DOHH2 (cell line): ENCODE results near the gene ANO6.

ENCODE experiments used
- EZH2phosphoT487 ChIP-seq: fragments of 200-600 bp; sonication (generic); IDR thresholded peaks from 2 replicates; pipeline ENCODE4 v1.6.1; 2017; ENCODE audit warnings: borderline replicate concordance, mild to moderate bottlenecking, antibody characterized with exemption, low read length, moderate library complexity, mixed read lengths
- TF ChIP-seq, protein P1 (sequence below): fragments of 200-600 bp; sonication (generic); IDR thresholded peaks from one replicate; pipeline ENCODE4 v1.5.1; 2014; ENCODE audit warnings: antibody characterized with exemption, mild to moderate bottlenecking, low read depth, low read length; ENCODE audit not compliant: poor library complexity, severe bottlenecking

DNA sequence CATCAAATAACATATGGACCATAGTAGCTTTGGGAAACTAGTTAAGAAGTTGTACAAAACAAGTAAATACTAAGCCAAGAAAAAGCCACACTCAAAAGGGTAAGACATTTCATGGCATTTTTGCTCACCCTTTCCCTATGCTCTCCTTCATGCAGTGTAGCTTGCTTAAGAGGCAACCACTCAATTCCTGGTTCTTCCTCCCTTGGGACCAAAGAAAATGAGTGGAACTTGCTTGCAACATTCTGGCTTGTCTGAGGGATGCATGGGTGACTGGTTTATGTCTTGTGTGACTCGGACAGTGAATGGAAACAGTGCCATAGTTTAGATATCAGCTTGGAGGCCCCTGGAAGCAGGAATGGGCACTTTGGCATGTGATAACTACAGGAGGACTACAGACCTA, 261.6 kb downstream of the ANO6 start:
- TF ChIP-seq, protein P1, sequence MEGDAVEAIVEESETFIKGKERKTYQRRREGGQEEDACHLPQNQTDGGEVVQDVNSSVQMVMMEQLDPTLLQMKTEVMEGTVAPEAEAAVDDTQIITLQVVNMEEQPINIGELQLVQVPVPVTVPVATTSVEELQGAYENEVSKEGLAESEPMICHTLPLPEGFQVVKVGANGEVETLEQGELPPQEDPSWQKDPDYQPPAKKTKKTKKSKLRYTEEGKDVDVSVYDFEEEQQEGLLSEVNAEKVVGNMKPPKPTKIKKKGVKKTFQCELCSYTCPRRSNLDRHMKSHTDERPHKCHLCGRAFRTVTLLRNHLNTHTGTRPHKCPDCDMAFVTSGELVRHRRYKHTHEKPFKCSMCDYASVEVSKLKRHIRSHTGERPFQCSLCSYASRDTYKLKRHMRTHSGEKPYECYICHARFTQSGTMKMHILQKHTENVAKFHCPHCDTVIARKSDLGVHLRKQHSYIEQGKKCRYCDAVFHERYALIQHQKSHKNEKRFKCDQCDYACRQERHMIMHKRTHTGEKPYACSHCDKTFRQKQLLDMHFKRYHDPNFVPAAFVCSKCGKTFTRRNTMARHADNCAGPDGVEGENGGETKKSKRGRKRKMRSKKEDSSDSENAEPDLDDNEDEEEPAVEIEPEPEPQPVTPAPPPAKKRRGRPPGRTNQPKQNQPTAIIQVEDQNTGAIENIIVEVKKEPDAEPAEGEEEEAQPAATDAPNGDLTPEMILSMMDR, result no peak
- no peak for TF ChIP-seq EZH2phosphoT487
